Peyer's patch (tissue), 4 donors: ENCODE results near the gene BTNL8.

Experiments used
- POLR2A ChIP-seq, 2 donors: fragments of 450-650 bp; IDR thresholded peaks; one replicate each; pipeline ENCODE4 v1.5.1; 2017; ENCODE audit warnings: antibody characterized with exemption in 2 of 2, mild to moderate bottlenecking in 2 of 2, moderate library complexity in 2 of 2
- TF ChIP-seq, protein P1 (sequence below), 6 experiments: fragments of 450-650 bp in 4 of 6; fragments of 200-600 bp in 2 of 6; sonication (generic) in 1 of 6; IDR thresholded peaks; one replicate each; pipeline ENCODE4 v1.5.1; 2017 to 2019; ENCODE audit warnings: antibody characterized with exemption in 6 of 6, mild to moderate bottlenecking in 3 of 6, moderate library complexity in 1 of 6

DNA sequence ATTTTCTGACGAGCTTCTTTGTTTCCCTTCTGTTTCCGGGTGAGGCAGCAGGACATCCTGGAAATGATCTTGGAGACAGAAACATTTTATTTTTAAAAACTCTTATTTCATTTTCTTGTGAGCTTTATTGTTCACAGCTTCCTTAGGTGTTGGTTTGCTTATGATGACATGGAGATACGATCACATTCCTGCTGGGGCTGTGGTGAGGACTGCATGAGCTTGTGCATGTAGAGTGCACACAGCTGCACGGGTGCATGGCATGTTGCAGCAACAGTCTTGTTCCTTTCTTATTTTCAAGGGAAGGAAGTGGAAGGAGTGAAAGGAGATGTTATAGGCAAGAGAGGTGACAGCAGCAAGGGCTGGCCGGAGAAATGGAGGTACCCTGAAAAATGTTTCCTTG lies 1.2 kb downstream of the BTNL8 start:
- TF ChIP-seq, protein P1, sequence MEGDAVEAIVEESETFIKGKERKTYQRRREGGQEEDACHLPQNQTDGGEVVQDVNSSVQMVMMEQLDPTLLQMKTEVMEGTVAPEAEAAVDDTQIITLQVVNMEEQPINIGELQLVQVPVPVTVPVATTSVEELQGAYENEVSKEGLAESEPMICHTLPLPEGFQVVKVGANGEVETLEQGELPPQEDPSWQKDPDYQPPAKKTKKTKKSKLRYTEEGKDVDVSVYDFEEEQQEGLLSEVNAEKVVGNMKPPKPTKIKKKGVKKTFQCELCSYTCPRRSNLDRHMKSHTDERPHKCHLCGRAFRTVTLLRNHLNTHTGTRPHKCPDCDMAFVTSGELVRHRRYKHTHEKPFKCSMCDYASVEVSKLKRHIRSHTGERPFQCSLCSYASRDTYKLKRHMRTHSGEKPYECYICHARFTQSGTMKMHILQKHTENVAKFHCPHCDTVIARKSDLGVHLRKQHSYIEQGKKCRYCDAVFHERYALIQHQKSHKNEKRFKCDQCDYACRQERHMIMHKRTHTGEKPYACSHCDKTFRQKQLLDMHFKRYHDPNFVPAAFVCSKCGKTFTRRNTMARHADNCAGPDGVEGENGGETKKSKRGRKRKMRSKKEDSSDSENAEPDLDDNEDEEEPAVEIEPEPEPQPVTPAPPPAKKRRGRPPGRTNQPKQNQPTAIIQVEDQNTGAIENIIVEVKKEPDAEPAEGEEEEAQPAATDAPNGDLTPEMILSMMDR (IDR thresholded peaks at IDR 0.05), result no peak
- TF ChIP-seq POLR2A (IDR thresholded peaks at IDR 0.05), result no peak
